ENCODE data around the gene ACSF3. TPM values are rescaled to one million over a fixed set of nuclear protein-coding genes. Genes with fewer than 3 reads are reported as not detected.

ACSF3 gene
- total RNA-seq, 1 experiment from 2014 or later, result 39.2 TPM

GRCh38 chr16:89160977-89161701 lies 67.5 kb downstream of the ACSF3 start:
- intact Hi-C loops (cut with micrococcal nuclease), result no loop called here

GRCh38 chr16:89161763-89162713 lies 68.4 kb downstream of the ACSF3 start:
- Mint-ChIP-seq H3K27ac (ENCODE audit: low read depth, unreplicated experiment) (no peak overlapping the region), H3K27me3 (ENCODE audit: insufficient read depth, unreplicated experiment) (no peaks in the 10 kb centered on the region), H3K9me3 (ENCODE audit: unreplicated experiment) (no peaks in the 10 kb centered on the region), H3K4me1 (ENCODE audit: insufficient read depth, unreplicated experiment) (peaks cover 7% of the 10 kb centered on the region), H3K4me3 (ENCODE audit: unreplicated experiment) (no peak overlapping the region), H3K36me3 (ENCODE audit: insufficient read depth, unreplicated experiment) (no peaks in the 10 kb centered on the region)
- DNase-seq (ENCODE audit: unreplicated experiment), result no peak
- no TSS peak for BruUV-seq (replicated peaks)
- intact Hi-C loops (cut with micrococcal nuclease), result no loop called here
- CTCF ChIA-PET, result interaction anchor here (0.6 to 0.7 kb wide), 2 partner anchors 459 to 719 kb away, joined by 3 to 4 read pairs; no protein-coding TSS in a partner anchor
- POLR2A ChIA-PET, result interaction anchor here (0.7 to 0.8 kb wide), 2 partner anchors 12 to 319 kb away, joined by 3 to 4 read pairs; no protein-coding TSS in a partner anchor
- no peak for TF ChIP-seq CTCF (IDR thresholded peaks at IDR 0.05; ENCODE audit: unreplicated experiment)

More at GRCh38 chr16:89160977-89161701, 67.5 kb downstream of the ACSF3 start:
- Mint-ChIP-seq H3K27ac (ENCODE audit: low read depth, unreplicated experiment) (no peak overlapping the region), H3K9me3 (ENCODE audit: unreplicated experiment) (no peaks in the 10 kb centered on the region), H3K4me3 (ENCODE audit: unreplicated experiment) (no peak overlapping the region), H3K36me3 (ENCODE audit: insufficient read depth, unreplicated experiment) (no peaks in the 10 kb centered on the region), H3K4me1 (ENCODE audit: insufficient read depth, unreplicated experiment) (peaks cover 7% of the 10 kb centered on the region), H3K27me3 (ENCODE audit: insufficient read depth, unreplicated experiment) (no peaks in the 10 kb centered on the region)
- no TSS peak for BruUV-seq (replicated peaks)
- DNase-seq (ENCODE audit: unreplicated experiment), result no peak
- TF ChIP-seq CTCF (IDR thresholded peaks at IDR 0.05; ENCODE audit: unreplicated experiment), result no peak
- POLR2A ChIA-PET, result interaction anchor here (0.8 kb wide), 1 partner anchor 11 kb away, joined by 4 read pairs; no protein-coding TSS in a partner anchor
- CTCF ChIA-PET, result no interaction called here

GRCh38 chr16:89163297-89163696 lies 69.6 kb downstream of the ACSF3 start:
- Mint-ChIP-seq H3K9me3 (ENCODE audit: unreplicated experiment) (no peaks in the 10 kb centered on the region), H3K27ac (ENCODE audit: low read depth, unreplicated experiment) (no peak overlapping the region), H3K4me3 (ENCODE audit: unreplicated experiment) (no peak overlapping the region), H3K36me3 (ENCODE audit: insufficient read depth, unreplicated experiment) (no peaks in the 10 kb centered on the region), H3K4me1 (ENCODE audit: insufficient read depth, unreplicated experiment) (peaks cover 7% of the 10 kb centered on the region), H3K27me3 (ENCODE audit: insufficient read depth, unreplicated experiment) (no peaks in the 10 kb centered on the region)
- no peak for TF ChIP-seq CTCF (IDR thresholded peaks at IDR 0.05; ENCODE audit: unreplicated experiment)
- no TSS peak for BruUV-seq (replicated peaks)
- no peak for DNase-seq (ENCODE audit: unreplicated experiment)
- ChIA-PET CTCF (no interaction called here), POLR2A (interaction anchor here (0.8 kb wide), 1 partner anchor 426 kb away, joined by 3 read pairs; no protein-coding TSS in a partner anchor)
- intact Hi-C loops (cut with micrococcal nuclease), result no loop called here

GRCh38 chr16:89164436-89164835 lies 70.8 kb downstream of the ACSF3 start:
- Mint-ChIP-seq H3K27me3 (ENCODE audit: insufficient read depth, unreplicated experiment) (no peaks in the 10 kb centered on the region), H3K4me1 (ENCODE audit: insufficient read depth, unreplicated experiment) (peaks cover 7% of the 10 kb centered on the region), H3K9me3 (ENCODE audit: unreplicated experiment) (no peaks in the 10 kb centered on the region), H3K36me3 (ENCODE audit: insufficient read depth, unreplicated experiment) (no peaks in the 10 kb centered on the region), H3K4me3 (ENCODE audit: unreplicated experiment) (no peak overlapping the region), H3K27ac (ENCODE audit: low read depth, unreplicated experiment) (peak overlapping the region; percentile 75)
- no peak for DNase-seq (ENCODE audit: unreplicated experiment)
- intact Hi-C loops (cut with micrococcal nuclease), result no loop called here
- ChIA-PET CTCF (interaction anchor here (0.6 to 0.7 kb wide), 3 partner anchors 421 to 1169 kb away, joined by 3 read pairs; no protein-coding TSS in a partner anchor), POLR2A (interaction anchor here (1.2 kb wide), 1 partner anchor 9 kb away, joined by 4 read pairs; no protein-coding TSS in a partner anchor)
- no TSS peak for BruUV-seq (replicated peaks)
- TF ChIP-seq CTCF (IDR thresholded peaks at IDR 0.05; ENCODE audit: unreplicated experiment), result no peak

All from MCF 10A (cell line).